GM19035 (cell line): ENCODE measurements around the gene OR2H1.
"Not testable (repeated sequence)": the region's sequence is repeated elsewhere in the genome, so short reads cannot be mapped to it uniquely, and the experiment has no call there.

Source experiments
- ATAC-seq: cut with Tn5 transposase; IDR thresholded peaks from one replicate; pipeline ENCODE4 v1.9.1; 2021; ENCODE audit not compliant: unreplicated experiment

Gene OR2H1

DNA sequence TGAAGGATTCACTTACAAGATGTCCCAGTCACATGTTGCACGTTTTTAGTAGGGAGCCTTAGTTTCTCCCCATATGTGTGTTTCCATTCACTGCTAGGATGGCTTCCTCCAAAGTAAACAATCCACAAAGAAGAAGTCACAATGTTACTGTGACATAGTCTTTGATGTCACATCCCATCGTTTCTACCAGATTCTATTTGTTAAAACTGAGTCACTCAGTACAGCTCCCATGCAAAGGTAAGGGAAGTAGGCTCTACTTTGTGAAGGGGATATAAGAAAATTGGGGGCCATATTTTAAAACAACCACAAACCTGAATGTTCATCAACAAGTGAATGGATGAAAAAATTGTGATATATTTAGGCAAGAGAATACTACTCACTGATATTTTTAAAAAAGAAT is at the start of gene OR2H1, which contains the start of gene OR11A1:
TSS of gene OR2H1 (plus strand) at position 185 of the 400 bp plus-strand sequence. CDS start 4,615 bp downstream, outside the sequence.
TSS of gene OR11A1 (minus strand) at position 101 of the 400 bp plus-strand sequence. CDS start 29,430 bp downstream, outside the sequence.
- no peak for ATAC-seq

DNA sequence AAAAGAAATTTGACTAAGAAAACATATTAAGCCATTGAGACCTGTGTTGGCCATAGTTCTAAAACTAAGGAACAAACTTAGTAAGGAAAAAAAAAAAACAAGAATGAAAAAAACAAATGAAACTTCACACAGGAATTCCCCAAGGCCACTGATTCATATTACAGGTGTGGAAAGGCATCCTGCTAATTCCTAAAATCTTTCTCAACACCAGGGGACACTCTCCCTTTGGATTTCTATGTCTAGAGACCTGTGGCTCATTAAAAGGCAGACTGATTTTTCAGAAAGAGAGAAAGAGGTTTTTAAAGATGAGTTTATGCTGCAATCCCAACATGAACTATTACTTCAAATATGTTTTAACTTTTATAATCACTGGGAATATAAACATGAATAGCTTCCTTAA is 42.4 kb upstream of the OR2H1 start, which contains the start of gene OR12D1:
TSS of gene OR12D1 (plus strand) at position 341 of the 400 bp plus-strand sequence.
- no peak for ATAC-seq

DNA sequence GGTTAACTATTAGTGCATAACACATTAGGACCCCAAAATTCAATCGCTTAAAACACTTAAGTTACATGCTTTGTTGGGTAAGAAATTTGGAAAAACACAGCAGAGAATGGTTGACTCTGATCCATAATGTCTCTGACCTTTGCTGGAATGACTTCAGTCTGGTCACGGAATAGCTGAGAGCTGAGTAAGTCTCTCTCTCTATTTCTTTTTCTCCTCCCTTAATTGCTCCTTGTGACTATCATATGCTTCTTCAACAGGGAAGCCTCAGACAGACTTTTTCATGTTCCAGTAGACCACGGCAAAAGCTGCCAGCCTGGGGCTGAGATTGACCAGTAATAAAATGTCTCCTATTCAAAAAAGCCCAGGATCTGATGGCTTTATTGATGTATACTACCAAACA is 37.4 kb upstream of the OR2H1 start:
- ATAC-seq = no peak

DNA sequence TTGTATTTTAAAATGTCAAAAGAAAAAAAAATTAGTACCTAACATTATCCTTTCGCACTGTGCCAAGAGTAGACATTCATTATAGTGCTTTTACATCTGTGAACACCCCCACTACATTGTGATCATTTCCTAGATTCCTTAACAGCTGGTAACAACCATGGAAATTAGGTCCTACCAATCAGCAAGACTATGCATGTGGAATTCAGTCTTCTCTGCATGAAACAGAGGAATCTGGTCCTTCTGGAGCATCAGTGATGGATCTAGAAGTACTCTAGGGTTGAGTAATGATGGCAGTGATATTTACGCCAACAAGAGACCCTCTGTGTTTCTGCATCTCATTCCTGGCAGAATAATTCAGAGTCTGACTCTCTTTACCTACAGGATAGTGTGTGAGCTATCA is 32.8 kb upstream of the OR2H1 start:
- no peak for ATAC-seq

DNA sequence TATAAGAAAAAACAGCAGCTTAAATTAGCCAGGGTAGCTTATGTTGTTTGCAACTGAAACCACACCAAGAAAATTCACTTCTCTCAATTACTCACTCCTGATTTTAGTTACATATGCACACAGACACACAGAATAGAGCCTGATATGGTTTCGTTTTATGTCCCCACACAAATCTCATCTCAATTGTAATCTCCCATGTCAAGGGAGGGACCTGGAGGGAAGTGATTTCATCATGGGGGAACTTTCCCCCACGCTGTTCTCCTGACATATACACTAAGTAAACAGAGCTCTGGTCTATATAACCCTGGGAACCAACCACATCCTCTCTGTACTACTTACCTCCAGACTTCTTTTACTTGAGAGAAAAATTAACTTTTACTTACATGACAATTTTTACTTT is 32.4 kb upstream of the OR2H1 start:
- no peak for ATAC-seq

DNA sequence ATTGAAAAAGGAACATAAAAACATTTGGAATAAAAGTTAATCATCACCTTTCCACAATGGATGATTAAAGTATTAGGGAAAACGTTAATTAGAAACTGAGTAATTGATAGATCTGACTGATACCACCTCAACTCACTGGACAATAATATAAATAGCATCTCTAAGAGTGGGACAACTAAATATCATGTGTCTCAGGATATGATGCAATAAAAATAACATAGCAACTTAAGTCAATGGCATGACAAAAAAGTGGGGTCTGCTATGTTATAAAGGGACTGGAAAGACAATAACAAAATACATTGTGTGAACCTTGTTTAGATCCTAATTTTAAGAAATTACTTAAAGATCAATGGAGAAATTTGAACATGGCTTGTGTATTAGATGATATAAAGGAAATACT is 31.9 kb upstream of the OR2H1 start:
- ATAC-seq = no peak

DNA sequence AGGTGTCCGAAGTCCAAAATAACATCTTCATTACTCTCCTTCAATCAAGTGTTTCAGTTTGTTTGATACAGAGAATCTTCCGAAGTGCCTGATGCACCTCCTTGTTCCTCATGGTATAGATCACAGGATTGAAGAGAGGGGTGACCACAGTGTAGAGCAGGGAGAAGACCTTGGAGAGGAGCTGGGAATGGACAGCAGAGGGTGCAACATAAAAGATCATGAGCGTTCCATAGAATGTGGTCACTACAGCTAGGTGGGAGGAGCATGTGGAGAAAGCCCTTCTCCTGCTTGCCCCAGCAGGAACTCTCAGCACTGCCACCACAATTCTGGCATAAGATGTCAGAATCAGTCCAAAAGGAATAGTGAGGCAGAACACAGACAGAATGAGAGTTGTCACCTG is 30.3 kb upstream of the OR2H1 start:
- no peak for ATAC-seq

DNA sequence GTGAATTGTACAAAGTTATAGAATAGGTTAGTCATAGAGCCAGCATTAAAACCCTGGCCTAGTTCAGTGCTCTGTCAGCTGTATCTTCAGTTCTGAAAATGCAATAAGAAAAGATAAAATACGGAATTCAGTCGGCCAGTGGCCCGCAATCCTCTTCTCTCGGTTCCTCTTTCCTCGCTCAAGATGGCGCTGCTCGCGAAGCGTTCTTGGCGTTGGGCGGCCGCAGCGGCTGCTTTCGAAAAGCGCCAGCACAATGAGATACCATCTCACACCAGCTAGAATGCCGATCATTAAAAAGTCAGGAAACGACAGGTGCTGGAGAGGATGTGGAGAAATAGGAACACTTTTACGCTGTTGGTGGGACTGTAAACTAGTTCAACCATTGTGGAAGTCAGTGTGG is 20.2 kb upstream of the OR2H1 start:
- not testable (repeated sequence) for ATAC-seq

DNA sequence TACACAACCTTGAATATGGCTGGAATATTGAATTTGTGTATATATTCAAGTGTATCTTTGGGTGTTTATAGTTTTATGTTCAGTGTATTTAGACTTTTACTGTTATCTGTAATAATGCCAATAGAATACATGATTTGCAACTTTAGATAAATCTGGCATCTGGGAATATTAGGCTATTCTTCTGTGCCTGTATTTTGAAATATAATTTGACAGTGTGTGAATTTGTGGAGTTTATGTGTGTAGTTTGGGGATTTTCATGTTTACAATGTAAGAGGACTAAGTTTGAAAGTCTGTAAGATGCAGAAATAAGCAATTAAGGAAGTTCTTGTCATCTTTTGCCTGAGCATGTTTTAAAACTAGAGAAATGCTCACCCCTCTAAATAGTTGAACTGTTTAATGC is 17.9 kb upstream of the OR2H1 start, which contains the start of gene OR10C1:
TSS of gene OR10C1 (plus strand) at position 301 of the 400 bp plus-strand sequence. CDS start 710 bp downstream, outside the sequence.
- no peak for ATAC-seq

DNA sequence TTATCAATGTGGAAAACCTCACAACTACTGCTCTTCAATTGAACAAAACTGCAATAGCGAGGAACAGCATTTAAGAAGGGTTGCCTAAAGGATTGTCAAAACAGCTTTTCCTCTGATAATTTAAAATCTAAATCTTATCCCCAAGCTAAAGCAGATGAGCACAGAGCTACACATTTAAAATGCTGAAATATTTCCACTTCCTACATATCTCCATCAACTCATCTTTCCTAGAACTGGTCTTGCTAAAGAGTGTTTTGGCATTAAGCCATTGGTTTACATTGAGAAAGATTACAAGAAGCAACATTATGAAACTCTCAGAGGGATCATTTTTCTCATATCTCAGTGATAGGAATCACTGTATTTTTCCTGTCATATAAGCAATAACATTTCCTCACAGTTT is 14.2 kb upstream of the OR2H1 start:
- ATAC-seq = no peak

DNA sequence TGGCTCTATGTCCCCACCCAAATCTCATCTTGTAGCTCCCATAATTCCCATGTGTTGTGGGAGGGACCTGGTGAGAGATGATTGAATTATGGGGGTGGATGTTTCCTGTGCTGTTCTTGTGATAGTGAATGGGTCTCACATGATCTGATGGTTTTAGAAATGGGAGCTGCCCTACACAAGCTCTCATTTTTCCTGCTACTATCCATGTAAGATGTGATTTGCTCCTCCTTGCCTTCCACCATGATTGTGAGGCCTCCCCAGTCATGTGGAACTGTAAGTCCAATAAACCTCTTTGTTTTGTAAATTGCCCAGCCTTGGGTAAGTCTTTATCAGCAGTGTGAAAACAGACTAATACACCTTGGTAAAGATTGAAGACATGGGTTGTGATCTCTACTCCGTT is 12.9 kb upstream of the OR2H1 start:
- not testable (repeated sequence) for ATAC-seq

DNA sequence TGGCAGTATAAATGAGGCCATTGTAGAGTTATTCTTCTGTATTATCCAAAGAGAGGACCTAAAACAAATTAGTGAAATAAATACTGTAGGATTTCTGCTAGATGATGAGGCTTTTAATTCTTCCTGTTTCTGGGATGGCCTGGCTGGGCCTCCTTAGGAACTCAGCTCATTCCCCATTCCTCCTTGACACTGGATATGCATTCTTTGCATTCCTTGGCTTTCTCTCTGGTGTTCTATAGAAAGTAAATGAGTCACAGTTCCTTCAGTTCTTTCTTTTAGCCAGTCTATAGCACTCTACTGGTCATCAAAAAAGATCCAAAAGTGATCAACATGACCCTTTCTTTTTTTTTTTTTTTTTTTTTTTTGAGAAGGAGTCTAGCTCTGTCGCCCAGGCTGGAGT is 9.3 kb upstream of the OR2H1 start:
- ATAC-seq = no peak

DNA sequence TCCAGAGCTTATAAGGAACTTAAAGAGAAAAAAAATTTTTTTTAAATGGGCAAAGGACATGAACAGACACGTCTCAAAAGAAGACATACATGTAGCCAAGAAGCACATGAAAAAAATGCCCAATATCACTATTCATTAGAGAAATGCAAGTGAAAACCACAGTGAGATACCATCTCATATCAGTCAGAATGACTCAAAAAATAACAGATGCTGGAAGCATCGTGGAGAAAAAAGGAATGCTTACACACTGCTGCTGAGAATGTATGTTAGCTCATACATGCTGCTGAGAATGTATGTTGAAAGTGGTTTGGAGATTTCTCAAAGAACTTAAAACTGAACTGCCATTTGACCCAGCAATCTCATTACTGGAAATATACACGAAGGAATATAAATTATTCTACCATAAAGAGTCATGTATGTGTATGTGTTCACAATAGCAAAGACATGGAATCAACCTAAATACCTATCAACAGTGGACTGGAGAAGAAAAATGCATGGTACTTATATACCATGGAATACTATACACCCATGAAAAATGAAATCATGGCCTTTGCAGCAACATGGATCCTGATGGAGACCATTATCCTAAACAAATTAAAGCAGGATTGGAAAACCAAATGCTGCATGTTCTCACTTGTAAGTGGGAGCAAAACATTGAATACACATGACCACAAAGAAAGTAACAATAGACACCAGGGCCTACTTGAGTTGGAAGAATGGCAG is 5.3 kb upstream of the OR2H1 start:
- no peak for ATAC-seq

DNA sequence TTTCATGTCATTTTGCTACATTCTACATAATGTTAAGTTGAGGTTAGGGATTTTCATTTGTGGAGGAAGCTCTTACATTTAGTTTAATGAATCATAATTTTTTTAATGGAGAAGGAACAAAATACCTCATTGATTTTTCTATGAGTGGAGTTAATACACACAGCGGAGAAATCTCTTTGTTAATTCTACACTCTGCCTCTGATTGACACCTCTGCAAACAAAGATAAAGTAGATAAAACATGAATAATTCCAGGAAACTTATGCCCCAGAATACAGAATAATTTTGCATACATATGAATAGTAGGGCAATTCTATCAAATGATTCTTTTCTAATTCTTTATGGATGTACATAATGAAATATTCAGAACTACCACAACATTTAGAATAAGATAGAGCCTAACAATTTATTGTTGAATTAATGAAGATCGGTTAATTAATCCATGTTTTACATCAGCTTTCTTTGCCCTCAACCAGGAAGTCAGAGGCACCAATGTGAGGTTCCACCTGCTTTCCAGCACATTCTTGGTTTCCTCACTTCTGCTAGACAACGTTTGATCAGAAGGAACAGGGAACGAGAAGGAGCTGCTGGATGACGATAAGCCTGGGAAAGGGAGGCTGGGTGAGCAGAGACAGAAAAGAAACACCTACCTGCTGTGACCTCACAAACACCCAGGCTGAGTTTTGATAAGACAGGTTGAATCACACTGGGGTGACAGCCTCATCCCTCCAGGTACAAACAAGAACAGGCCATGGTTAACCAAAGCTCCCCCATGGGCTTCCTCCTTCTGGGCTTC is 4.3 kb downstream of the OR2H1 start:
- no peak for ATAC-seq

DNA sequence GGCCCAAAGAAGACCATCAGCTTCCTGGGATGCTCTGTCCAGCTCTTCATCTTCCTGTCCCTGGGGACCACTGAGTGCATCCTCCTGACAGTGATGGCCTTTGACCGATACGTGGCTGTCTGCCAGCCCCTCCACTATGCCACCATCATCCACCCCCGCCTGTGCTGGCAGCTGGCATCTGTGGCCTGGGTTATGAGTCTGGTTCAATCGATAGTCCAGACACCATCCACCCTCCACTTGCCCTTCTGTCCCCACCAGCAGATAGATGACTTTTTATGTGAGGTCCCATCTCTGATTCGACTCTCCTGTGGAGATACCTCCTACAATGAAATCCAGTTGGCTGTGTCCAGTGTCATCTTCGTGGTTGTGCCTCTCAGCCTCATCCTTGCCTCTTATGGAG is 5.1 kb downstream of the OR2H1 start:
- ATAC-seq = no peak

DNA sequence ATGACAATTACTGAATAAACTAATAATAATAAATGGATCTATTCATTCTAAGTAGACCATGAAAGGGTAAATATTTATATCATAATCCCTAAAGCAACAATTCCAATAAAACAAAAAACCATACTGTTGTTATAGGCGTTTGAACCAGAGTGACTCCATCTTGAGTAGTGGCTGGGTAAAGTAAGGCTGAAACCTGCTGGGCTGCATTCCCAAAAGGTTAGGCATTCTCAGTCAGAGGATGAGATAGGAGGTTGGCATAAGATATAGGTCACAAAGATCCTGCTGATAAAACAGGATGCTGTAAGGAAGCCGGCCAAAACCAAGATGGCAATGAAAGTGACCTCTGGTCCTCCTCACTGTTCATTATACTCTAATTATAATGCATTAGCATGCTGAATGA is 8.3 kb downstream of the OR2H1 start:
- ATAC-seq = no peak

DNA sequence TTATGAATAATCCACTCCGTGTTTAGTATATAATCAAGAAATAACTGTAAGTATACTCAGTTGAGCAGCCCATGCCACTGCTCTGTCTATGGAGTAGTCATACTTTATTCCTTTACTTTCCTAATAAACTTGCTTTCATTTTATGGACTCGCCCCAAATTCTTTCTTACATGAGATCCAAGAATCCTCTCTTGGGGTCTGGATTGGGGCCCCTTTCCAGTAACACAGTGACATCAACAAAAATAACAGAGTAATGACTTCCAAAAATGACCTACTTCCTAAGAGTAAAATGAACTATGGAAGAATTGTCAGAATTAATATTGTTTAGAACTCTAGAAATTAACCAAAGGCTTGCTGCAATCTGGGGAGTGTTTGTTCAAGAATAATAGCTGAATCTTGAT is 8.8 kb downstream of the OR2H1 start:
- ATAC-seq = no peak

DNA sequence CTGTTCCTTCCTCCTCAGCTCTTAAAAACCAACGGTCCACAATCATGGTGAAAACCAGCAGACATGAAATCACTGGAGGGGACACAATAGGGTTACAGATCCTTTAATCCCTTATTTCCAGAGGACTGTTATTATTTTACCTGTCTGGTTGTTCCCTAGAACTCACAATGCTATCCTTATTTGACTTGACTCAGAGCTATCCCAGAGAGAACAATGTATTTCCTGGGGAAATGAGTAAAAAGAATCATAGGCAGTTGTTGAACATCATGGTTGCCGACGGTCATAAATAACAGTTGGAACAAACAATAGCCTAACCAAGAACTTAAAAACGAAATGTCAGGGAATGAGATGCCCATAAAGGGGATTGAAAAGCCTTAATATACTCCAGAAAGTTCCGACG is 9.3 kb downstream of the OR2H1 start:
- ATAC-seq = no peak

DNA sequence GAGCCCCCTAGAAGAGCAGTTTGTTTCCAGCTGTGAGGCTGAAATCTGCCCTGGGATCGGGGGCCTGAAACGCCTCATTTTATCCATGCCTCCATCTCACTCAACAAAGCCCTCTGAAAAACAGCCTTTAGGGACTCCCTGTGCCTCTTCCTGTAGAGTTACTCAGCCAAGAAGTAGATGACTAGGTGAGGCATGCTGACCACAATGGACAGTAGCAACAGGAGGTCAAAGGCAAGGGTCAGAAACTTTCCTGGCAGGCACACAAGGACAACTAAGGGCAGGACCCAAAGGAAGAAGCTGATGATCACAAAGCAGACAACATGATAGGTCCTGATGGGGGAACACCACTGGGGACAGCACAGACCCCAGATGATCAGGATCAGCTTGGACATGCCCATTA is 18.0 kb downstream of the OR2H1 start:
- ATAC-seq = no peak

DNA sequence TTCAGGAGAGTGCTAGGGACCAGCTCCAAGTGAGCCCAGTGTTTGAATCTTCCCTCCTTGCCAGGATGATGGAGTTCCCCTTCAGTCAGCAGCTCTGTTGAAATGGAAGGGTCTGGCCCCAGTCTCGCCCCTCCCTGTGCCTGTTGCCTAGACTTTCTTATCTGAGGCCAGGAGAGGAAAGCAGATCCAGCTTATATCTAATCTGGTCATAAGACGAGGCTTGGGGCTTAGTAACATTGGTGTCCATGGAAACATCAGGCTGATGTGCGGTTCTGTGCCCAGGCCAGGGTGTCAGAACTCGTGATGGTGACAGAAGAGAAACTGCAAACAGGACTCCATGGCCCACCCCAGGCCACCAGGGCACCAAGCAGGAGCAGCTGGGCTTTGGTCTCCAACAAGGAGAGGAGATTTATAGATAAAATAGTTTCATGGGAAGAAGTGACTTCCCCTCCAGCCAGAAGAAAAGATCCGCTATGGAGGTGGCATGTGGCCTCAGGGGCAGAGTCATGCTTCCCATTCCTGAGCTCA is 21.0 kb downstream of the OR2H1 start:
- ATAC-seq = no peak

DNA sequence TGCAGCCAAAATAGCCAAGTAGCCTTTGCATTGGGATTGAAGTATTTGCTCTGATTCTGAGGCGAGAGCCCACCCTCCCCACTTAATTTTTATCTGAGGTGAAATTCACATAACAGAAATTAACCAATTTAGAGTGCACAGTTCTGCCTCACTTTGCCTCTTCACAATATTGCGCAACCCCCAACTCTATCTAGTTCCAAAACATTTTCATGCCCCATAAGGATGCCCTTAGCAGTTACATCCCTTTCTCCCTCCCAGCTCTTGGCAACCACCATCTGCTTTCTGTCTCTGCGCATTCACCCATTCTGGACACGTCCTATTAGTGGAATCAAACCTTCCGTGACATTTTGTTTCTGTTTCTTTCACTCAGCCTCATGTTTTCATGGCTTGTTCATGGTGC is 21.8 kb downstream of the OR2H1 start:
- no peak for ATAC-seq

DNA sequence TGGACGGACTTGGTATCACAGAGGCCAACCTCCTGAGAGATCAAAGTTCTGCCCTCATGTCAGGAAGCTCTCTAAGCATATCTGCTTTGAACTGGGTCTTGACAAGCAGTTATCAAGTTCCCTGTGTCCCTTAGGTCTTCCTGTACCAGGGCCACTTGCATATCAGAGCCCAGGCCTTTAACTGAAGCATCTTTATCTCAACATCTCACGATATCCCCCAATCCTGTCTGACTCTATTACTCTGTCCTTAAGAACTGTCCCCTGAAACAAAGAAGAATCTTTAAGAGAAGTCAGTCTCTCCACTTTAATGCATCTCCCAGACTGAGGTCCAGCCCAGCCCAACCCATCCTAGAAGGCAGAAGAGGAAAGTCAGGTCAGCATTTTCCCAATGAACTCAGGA is 22.6 kb downstream of the OR2H1 start:
- no peak for ATAC-seq
